HG02970 (cell line): Measurements from ENCODE around the gene ELMO1.

Experiments used
- ATAC-seq: cut with Tn5 transposase; IDR thresholded peaks from one replicate; pipeline ENCODE4 v1.9.1; 2021; ENCODE audit warnings: mild to moderate bottlenecking, moderate library complexity, moderate number of reproducible peaks; ENCODE audit not compliant: unreplicated experiment, low FRiP score

ELMO1 gene

GRCh38 chr7:37434529-37434928 is 14.1 kb downstream of the ELMO1 start:
- ATAC-seq = no peak

GRCh38 chr7:37433166-37433565 is 15.5 kb downstream of the ELMO1 start:
- ATAC-seq = no peak

GRCh38 chr7:37432281-37432920 is 16.3 kb downstream of the ELMO1 start:
- no peak for ATAC-seq

GRCh38 chr7:37431413-37431812 is 17.3 kb downstream of the ELMO1 start:
- no peak for ATAC-seq

GRCh38 chr7:37430640-37431039 is 18.0 kb downstream of the ELMO1 start:
- no peak for ATAC-seq

- ATAC-seq = no peak
Measured at GRCh38 chr7:37430171-37430570, 18.5 kb downstream of the ELMO1 start.

- ATAC-seq = no peak
Measured at GRCh38 chr7:37429435-37429791, 19.3 kb downstream of the ELMO1 start.

GRCh38 chr7:37428681-37429434 is 19.8 kb downstream of the ELMO1 start:
- ATAC-seq = no peak

- ATAC-seq = no peak
Measured at GRCh38 chr7:37427276-37427940, 21.3 kb downstream of the ELMO1 start.

GRCh38 chr7:37425498-37425897 is 23.2 kb downstream of the ELMO1 start:
- ATAC-seq = no peak

- ATAC-seq = no peak
Measured at GRCh38 chr7:37424995-37425394, 23.7 kb downstream of the ELMO1 start.

- no peak for ATAC-seq
Measured at GRCh38 chr7:37424521-37424920, 24.1 kb downstream of the ELMO1 start.

GRCh38 chr7:37421861-37422500 is 26.7 kb downstream of the ELMO1 start:
- no peak for ATAC-seq

- ATAC-seq = no peak
Measured at GRCh38 chr7:37420946-37421695, 27.5 kb downstream of the ELMO1 start.

GRCh38 chr7:37419496-37419895 is 29.2 kb downstream of the ELMO1 start:
- no peak for ATAC-seq

- no peak for ATAC-seq
Measured at GRCh38 chr7:37418381-37418780, 30.3 kb downstream of the ELMO1 start.

- ATAC-seq = no peak
Measured at GRCh38 chr7:37417107-37417474, 31.6 kb downstream of the ELMO1 start.

GRCh38 chr7:37416378-37417106 is 32.1 kb downstream of the ELMO1 start:
- no peak for ATAC-seq

- no peak for ATAC-seq
Measured at GRCh38 chr7:37415629-37416028, 33.0 kb downstream of the ELMO1 start.
